A549 treated with dexamethasone at 1 μM for 4 hours (cell line): ENCODE measurements around the gene SLC6A17. TPM values are rescaled to one million over a fixed set of nuclear protein-coding genes. Genes with fewer than 3 reads are reported as not detected.

Source experiments
- total RNA-seq: library from RNA; stranded (reverse); fragments of 200-300 nt; extraction: Qiagen RNA extraction; gene quantifications from 5 replicates; pipeline ENCODE4 v1.2.3, GENCODE V29; 2022

SLC6A17 gene
- total RNA-seq, result 3.4 to 6.5 TPM (median 5.3 TPM) in 5 replicates

GRCh38 chr1:110150330-110151174, at the start of gene SLC6A17:
Gene SLC6A17, plus strand, starts transcription at chr1:110150494. Its CDS starts 16,436 bp downstream, at chr1:110166930.

GRCh38 chr1:110112143-110112542, 38.2 kb upstream of the SLC6A17 start, which contains the start of gene UBL4B:
Gene UBL4B, plus strand, starts transcription at chr1:110112443. Its CDS starts 92 bp downstream, at chr1:110112535.

GRCh38 chr1:110209715-110210603, 59.7 kb downstream of the SLC6A17 start, which contains the start of gene KCNC4:
Gene KCNC4, plus strand, starts transcription at chr1:110210314. Its CDS starts 1,186 bp downstream, at chr1:110211500.

Other genes starting within 250 kb of the SLC6A17 start
- 12.5 to 17.2 TPM (median 16.2 TPM) in 5 replicates for gene CSF1, start 239.6 kb upstream of the SLC6A17 start, total RNA-seq
- gene AHCYL1, start 165.7 kb upstream of the SLC6A17 start, total RNA-seq, result 41.7 to 64.0 TPM (median 56.3 TPM) in 5 replicates
- gene STRIP1, start 115.9 kb upstream of the SLC6A17 start, total RNA-seq, result 10.7 to 14.9 TPM (median 12.5 TPM) in 5 replicates
- gene ALX3, start 79.8 kb upstream of the SLC6A17 start, total RNA-seq, result not detected in 5 replicates
- not detected in 5 replicates for gene UBL4B, start 38.1 kb upstream of the SLC6A17 start, total RNA-seq
- 2.0 to 4.5 TPM (median 3.6 TPM) in 5 replicates for gene KCNC4, start 59.8 kb downstream of the SLC6A17 start, total RNA-seq
- gene RBM15, start 188.9 kb downstream of the SLC6A17 start, total RNA-seq, result 6.7 to 12.1 TPM (median 10.6 TPM) in 5 replicates
- 30.8 to 41.6 TPM (median 35.2 TPM) in 5 replicates for gene SLC16A4, start 240.5 kb downstream of the SLC6A17 start, total RNA-seq